Hematopoietic multipotent progenitor cell treated with erythropoietin and hydrocortisone succinate and interleukin-3 and kit ligand, for 6 days (in vitro differentiated cells): Measurements from ENCODE around the gene OPN1SW.

Experiments
- DNase-seq: peaks from one replicate; pipeline ENCODE4 v3.0.0-alpha.2; 2015

The OPN1SW gene, protein sequence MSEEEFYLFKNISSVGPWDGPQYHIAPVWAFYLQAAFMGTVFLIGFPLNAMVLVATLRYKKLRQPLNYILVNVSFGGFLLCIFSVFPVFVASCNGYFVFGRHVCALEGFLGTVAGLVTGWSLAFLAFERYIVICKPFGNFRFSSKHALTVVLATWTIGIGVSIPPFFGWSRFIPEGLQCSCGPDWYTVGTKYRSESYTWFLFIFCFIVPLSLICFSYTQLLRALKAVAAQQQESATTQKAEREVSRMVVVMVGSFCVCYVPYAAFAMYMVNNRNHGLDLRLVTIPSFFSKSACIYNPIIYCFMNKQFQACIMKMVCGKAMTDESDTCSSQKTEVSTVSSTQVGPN

GRCh38 chr7:128775744-128776474, at the start of gene OPN1SW:
TSS of gene OPN1SW (minus strand) at chr7:128775794. CDS start at chr7:128775781, 13 bp downstream.
- DNase-seq = no peak

DNA sequence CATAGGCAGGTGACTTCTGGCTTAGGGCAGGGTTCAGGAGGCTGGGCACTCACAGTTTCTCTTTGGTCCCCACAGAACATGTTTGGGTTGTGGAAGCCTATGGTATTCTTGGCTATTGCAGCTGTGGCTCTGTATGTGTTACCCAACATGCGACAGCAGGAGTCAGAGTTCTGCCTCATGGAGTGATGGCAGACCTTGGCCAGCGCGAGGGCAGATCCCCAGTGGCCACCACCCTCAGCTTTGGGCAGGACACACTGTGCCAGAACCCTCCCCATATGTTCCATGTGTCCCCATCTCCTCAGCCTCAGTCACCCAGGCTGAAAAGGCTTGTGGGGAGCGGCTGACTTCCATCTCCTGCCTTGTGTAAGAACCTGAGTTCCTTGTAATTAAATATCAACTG, 46.1 kb upstream of the OPN1SW start:
- DNase-seq = no peak

DNA sequence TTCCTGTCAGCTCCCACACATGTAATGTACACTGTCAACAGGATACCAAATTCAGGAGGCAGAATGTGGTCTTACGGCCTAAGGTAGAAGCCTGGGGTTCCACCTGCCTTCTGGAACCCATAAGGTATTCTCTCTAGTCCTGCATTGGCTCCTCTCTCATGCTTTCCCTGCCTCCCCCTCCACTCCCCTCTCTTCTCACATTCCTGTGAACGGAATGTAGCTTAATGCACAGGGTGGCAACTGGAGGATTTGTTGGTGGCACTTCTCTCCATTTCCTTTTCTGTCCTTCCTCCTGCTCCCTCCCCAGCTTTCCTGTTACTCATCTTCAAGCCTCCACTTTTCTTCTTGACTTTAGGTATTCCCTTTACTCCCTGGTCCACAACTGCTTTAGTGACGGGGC, 43.1 kb upstream of the OPN1SW start:
- DNase-seq = no peak

DNA sequence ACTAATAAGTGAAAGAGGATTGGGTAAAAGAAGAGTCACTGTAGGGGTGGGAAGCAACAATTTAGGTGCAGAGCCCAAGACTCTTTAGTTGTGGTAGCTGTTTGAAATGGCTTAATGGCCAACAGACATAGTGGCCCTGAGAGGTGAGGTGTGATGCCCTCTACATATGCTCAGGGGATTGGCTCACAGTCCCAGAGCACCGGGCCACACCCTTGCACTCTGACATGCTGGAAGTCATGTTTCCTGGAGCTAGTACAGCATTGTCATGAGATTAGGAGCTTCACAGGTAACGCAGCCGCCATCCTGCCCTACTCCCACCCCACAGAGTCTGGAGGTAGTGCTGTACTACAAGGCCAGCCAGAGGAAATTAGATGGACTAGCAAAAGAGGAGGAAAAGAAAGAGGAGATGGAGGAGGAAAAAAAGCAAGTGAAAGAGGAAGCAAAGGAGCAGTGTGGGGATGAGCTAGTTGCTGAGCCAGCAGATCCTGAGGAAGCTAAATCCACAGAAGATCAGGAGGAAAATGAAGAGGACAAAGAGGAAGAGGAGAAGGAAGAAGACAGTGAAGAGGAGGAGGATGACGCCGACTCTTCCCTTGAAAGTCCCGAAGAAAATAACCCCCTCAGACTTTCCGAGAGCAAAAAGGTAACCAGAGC, 39.8 kb upstream of the OPN1SW start:
- no peak for DNase-seq

DNA sequence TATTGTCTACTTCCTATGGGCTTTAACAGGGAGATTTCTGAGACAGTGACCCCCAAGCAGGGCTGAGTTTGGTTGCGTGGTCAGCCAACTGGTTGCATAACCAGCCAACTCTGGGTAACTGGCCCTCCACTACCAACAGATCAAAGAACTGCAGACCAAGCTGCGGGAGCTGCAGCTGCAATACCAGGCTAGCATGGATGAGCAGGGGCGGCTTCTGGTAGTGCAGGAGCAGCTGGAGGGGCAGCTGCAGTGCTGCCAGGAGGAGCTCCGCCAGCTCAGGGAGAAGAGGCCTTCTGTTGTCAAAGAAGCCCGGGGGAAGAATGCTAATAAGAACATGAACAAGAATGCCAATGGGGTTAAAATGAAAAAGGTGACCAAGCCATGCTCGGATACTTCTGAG, 38.9 kb upstream of the OPN1SW start:
- no peak for DNase-seq

- DNase-seq = peak; percentile 69
Measured at GRCh38 chr7:128812514-128813168, 37.0 kb upstream of the OPN1SW start.

GRCh38 chr7:128811631-128812430, 36.2 kb upstream of the OPN1SW start:
- DNase-seq = no peak

GRCh38 chr7:128810997-128811396, 35.4 kb upstream of the OPN1SW start:
- DNase-seq = no peak

DNA sequence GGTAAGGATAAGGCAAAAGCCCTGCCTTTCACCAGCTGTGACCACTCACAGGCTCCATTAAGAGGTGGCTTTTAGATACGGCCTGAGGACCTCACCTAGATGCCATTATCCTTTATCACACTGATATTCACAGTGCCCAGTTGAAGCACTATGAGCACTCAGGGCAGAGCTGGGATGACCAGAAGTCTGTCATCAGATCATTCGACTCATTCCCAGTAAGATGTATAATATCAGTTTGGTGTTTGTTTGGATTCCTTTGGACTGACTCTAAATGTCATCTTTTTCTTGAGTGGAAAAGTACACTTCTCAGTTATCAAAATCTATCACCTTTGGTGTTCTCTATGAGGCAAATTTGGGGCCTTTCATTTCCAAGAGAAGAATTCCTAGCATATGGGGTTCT, 34.9 kb upstream of the OPN1SW start:
- no peak for DNase-seq

DNA sequence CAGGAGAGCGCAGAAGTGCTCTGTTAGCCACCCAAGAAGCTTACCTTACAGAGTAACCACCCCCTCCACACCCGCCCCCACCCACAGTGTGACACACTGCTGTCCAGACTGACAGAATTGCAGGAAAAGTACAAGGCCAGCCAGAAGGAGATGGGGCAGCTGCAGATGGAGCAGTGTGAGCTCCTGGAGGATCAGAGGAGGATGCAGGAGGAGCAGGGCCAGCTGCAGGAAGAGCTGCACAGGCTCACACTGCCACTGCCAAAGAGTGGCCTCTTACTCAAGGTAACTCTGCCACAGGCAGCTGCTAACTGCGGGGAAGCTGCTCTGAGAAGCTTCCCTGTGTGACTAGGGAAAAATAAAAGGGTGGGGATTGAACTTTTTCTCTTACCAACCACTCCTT, 33.8 kb upstream of the OPN1SW start:
- no peak for DNase-seq

- no peak for DNase-seq
Measured at GRCh38 chr7:128807191-128807590, 31.6 kb upstream of the OPN1SW start.

DNA sequence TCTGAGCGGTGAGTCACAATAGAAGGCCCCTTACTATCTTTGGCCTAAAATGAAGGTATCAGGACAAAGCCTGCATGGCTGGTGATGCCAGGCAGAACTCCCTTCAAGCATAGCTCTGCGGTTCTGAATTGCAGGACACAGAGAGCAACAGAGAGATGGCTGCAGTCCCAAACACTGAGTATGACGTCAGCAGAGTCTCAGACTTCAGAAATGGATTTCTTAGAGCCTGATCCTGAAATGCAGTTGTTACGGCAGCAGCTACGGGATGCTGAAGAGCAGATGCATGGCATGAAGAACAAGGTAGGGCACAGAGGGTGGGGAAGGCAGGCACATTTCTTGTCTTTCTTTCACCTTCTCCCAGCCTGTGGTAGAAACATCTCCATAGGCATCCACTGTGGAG, 29.6 kb upstream of the OPN1SW start:
- no peak for DNase-seq

DNA sequence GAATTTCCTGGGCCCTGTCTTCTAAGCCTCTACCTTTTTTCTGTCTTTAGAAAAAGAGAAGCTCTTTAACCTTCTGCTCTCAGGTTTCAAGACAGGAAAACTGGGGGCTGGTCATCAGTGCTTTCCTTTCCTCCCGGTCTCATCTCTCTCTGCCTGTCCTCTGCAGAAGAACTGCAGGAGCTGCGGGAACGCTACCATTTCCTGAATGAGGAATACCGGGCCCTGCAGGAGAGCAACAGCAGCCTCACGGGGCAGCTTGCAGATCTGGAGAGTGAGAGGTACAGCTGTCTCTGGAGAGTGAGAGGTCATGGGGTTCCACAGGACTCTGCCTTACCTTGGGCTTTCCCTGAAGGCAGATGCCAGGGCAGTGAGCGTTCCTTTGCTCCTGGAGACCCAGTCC, 28.9 kb upstream of the OPN1SW start:
- no peak for DNase-seq

GRCh38 chr7:128801667-128802418, 26.2 kb upstream of the OPN1SW start:
- no peak for DNase-seq

GRCh38 chr7:128801003-128801402, 25.4 kb upstream of the OPN1SW start:
- no peak for DNase-seq

DNA sequence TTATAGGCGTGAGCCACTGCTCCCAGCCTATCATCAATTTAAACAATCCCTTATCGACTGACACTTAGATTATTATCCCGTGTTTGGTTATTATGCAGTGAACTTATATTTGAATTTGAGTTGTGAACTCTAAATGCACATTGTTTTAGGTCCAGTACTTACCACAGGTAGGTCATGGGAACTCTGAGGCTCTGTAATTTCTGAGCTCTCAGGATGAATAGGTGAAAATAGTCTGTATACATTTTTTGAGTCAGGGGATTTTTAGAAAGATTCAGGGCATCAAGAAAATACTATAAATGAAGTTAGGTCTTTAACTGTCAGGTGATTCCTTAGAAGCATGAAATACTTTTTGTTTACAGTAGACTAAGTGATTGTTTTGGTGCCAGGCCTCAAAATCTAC, 25.0 kb upstream of the OPN1SW start:
- no peak for DNase-seq

DNA sequence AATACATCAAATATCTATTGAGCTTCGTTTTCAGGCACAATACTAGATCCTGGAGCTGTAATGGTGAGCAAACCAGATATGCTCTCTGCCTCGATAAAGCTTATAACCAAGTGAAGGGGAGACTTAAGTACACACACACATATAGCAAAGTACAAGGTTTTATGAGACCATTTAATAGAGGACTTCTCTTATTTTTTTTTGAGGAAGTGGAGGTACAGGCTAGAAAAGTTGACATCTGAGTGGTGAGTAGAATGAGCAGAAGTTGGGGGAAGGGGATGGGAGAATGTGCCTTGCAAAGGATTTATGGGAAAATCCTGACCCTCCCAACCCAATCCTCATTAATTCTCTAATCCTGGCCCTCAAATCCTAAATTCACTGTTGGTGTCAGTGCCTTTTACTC, 23.9 kb upstream of the OPN1SW start:
- DNase-seq = no peak

DNA sequence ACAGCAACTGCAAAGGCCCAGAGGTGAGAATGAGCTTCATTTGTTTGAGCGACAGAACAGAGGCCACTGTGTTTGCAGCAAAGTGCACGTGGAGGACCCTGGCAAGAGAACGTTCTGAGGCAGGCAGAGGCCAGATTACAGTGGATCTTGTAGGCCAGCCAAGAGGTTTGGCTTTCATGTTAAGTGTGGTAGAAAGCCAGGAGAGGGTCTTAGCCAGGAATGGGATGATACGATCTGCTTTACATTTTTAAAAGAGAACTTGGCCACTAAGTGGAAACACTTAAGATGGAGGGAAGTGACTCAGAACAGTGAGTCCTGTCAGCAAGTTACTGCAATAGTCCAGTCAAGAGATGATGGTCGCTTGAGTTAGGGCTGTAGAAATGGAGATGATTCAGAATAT, 20.7 kb upstream of the OPN1SW start:
- no peak for DNase-seq

DNA sequence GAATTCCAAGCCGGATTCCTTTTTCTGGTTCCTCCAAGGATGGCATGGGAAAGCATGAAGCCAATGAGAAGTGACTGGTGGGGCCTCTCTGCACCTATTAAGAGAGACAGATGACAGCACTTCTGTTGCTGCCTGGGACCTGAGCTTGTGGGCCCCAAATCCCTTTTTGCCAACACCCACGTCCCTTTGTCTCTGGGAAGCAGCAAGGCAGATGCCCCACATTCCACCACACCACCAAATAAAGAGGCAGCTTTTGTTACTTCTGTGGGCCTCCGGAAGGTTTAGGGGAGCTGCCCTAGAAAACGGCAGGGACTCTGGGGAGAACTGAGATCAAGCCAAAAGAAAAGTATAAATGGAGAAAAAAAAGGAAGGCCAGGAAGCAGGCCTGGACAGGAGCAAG, 19.5 kb upstream of the OPN1SW start:
- DNase-seq = no peak

- no peak for DNase-seq
Measured at GRCh38 chr7:128794436-128794835, 18.8 kb upstream of the OPN1SW start.

- DNase-seq = peak; percentile 39
Measured at GRCh38 chr7:128794020-128794419, 18.4 kb upstream of the OPN1SW start.

DNA sequence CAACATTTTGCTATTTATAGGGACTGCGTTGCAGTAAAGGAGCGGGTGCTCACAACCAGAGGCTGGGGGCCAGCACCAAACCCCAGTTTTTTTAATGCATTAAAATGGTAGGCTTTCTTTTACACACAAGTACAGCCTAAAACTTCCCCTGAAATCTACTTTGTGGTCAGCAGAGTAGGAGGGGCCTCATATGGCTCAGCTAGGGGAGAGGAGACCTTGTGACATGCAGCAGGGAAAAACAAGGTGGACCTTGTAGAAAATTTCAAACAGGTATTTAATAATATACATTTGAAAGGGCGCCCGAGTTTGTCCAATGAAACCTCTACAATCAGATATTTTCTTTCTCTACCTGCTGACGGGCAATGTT, 17.6 kb upstream of the OPN1SW start:
- DNase-seq = peak; percentile 49
